ENCODE measurements around the gene CHM.
"Not testable (repeated sequence)": the region's sequence is repeated elsewhere in the genome, so short reads cannot be mapped to it uniquely, and the experiment has no call there.

The CHM gene

GRCh38 chrX:85992811-85993229, 54.5 kb downstream of the CHM start:
- H3K27ac ChIP-seq (ENCODE audit: poor library complexity, severe bottlenecking): no peak overlapping the region
- H3K4me1 ChIP-seq (ENCODE audit: insufficient read depth, poor library complexity, severe bottlenecking): peaks cover 4% of the 10 kb centered on the region
- H3K36me3 ChIP-seq (ENCODE audit: low read depth): no peaks in the 10 kb centered on the region
- DNase-seq (ENCODE audit: low spot score): no peak
- no peaks in the 10 kb centered on the region for H3K9me3 ChIP-seq (ENCODE audit: severe bottlenecking)
- TF ChIP-seq CTCF (IDR thresholded peaks at IDR 0.05; ENCODE audit: poor library complexity, severe bottlenecking): no peak
- H3K4me3 ChIP-seq (ENCODE audit: severe bottlenecking): no peak overlapping the region
- H3K27me3 ChIP-seq (ENCODE audit: insufficient read depth, poor library complexity, severe bottlenecking): no peaks in the 10 kb centered on the region
- ATAC-seq (ENCODE audit: low read depth): peak; percentile 90

DNA sequence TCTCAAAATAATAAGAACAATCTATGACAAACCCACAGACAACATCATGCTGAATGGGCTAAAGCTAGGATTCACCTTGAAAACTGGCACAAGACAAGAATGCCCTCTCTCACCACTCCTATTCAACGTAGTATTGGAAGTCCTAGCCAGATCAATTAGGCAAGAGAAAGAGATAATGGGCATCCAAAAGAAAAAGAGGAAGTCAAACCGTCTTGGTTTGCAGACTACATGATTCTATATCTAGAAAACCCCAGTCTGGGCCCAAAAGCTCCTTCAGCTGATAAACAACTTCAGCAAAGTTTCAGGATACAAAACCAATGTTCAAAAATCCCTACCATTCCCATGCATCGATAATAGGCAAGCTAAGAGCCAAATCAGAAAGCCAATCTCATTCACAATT, 59.0 kb downstream of the CHM start:
- Histone ChIP-seq H3K4me3 (ENCODE audit: severe bottlenecking) (no peak overlapping the region), H3K4me1 (ENCODE audit: insufficient read depth, poor library complexity, severe bottlenecking) (peaks cover 4% of the 10 kb centered on the region), H3K27ac (ENCODE audit: poor library complexity, severe bottlenecking) (no peak overlapping the region), H3K9me3 (ENCODE audit: severe bottlenecking) (no peaks in the 10 kb centered on the region), H3K27me3 (ENCODE audit: insufficient read depth, poor library complexity, severe bottlenecking) (no peaks in the 10 kb centered on the region), H3K36me3 (ENCODE audit: low read depth) (no peaks in the 10 kb centered on the region)
- ATAC-seq (ENCODE audit: low read depth) (no peak), DNase-seq (ENCODE audit: low spot score) (no peak)
- no peak for TF ChIP-seq CTCF (IDR thresholded peaks at IDR 0.05; ENCODE audit: poor library complexity, severe bottlenecking)

DNA sequence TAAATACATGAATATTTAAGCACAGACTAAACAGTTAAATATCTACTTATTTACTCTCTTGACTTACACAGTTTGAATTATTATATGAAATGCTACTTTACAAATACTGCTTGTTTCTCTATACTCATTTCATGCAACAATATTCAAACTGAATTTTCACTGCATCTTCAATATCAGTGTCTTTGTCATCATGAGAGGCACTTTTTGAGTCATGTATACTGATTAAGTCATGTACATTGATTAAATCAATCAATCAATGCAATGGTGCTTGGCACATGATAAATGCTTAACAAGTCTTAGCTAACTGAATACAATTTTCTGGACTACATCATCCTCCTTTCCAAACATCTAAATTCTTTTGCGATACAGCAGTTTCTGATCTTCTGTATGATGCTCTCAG, 67.1 kb downstream of the CHM start:
- DNase-seq (ENCODE audit: low spot score) (no peak), ATAC-seq (ENCODE audit: low read depth) (no peak)
- Histone ChIP-seq H3K27ac (ENCODE audit: poor library complexity, severe bottlenecking) (no peak overlapping the region), H3K4me1 (ENCODE audit: insufficient read depth, poor library complexity, severe bottlenecking) (no peaks in the 10 kb centered on the region), H3K9me3 (ENCODE audit: severe bottlenecking) (no peaks in the 10 kb centered on the region), H3K4me3 (ENCODE audit: severe bottlenecking) (no peak overlapping the region), H3K36me3 (ENCODE audit: low read depth) (peaks cover 3% of the 10 kb centered on the region; the same call in 1 of the 2 replicates), H3K27me3 (ENCODE audit: insufficient read depth, poor library complexity, severe bottlenecking) (no peaks in the 10 kb centered on the region)
- no peak for TF ChIP-seq CTCF (IDR thresholded peaks at IDR 0.05; ENCODE audit: poor library complexity, severe bottlenecking)

DNA sequence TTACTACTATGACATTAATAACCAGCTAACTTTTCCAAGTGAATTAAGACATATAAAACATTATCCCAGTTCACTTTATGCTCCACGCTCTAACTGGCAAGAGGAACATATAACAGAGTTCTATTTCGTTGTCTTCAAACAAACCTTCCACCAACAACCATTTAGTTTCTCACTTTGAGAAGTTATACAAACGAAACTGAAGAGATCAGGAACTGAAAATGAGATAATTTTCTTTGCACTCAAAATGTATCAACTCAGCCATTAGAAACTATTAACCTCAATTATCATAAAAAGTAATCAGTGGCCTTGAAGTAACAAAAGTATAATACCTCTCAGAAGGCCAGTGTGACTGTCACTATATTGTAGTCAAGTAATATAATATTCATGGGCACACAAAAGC, 70.1 kb downstream of the CHM start:
- no peaks in the 10 kb centered on the region for H3K4me1 ChIP-seq (ENCODE audit: insufficient read depth, poor library complexity, severe bottlenecking)
- ATAC-seq (ENCODE audit: low read depth) (no peak), DNase-seq (ENCODE audit: low spot score) (no peak)
- no peaks in the 10 kb centered on the region for H3K27me3 ChIP-seq (ENCODE audit: insufficient read depth, poor library complexity, severe bottlenecking)
- TF ChIP-seq CTCF (IDR thresholded peaks at IDR 0.05; ENCODE audit: poor library complexity, severe bottlenecking): no peak
- no peaks in the 10 kb centered on the region for H3K9me3 ChIP-seq (ENCODE audit: severe bottlenecking)
- H3K27ac ChIP-seq (ENCODE audit: poor library complexity, severe bottlenecking): no peak overlapping the region
- peaks cover 4% of the 10 kb centered on the region; the same call in 1 of the 2 replicates for H3K36me3 ChIP-seq (ENCODE audit: low read depth)
- H3K4me3 ChIP-seq (ENCODE audit: severe bottlenecking): no peak overlapping the region

GRCh38 chrX:85972351-85972750, 75.0 kb downstream of the CHM start:
- not testable (repeated sequence) for H3K9me3 ChIP-seq (ENCODE audit: severe bottlenecking); H3K27ac ChIP-seq (ENCODE audit: poor library complexity, severe bottlenecking); DNase-seq (ENCODE audit: low spot score); H3K27me3 ChIP-seq (ENCODE audit: insufficient read depth, poor library complexity, severe bottlenecking); H3K36me3 ChIP-seq (ENCODE audit: low read depth); ATAC-seq (ENCODE audit: low read depth); H3K4me1 ChIP-seq (ENCODE audit: insufficient read depth, poor library complexity, severe bottlenecking); H3K4me3 ChIP-seq (ENCODE audit: severe bottlenecking)
